ENCODE data around the gene MAD1L1. TPM values are rescaled to one million over a fixed set of nuclear protein-coding genes. Genes with fewer than 3 reads are reported as not detected.
A peak's percentile ranks its signal among the peaks of the same experiment; 100 is the strongest.

MAD1L1 gene
- total RNA-seq, 1 donor from 2014 or later = 48.4 TPM

GRCh38 chr7:2197436-2198155 lies 35.1 kb downstream of the MAD1L1 start:
- intact Hi-C loops (cut with DNase I) = no loop called here
- TF ChIP-seq CTCF (IDR thresholded peaks at IDR 0.05) = no peak
- H3K36me3 ChIP-seq = peaks cover 12% of the 10 kb centered on the region
- H3K4me1 ChIP-seq = no peaks in the 10 kb centered on the region
- H3K9me3 ChIP-seq = no peaks in the 10 kb centered on the region
- ATAC-seq = no peak
- H3K4me3 ChIP-seq = no peak overlapping the region
- peak; percentile 49 for DNase-seq
- H3K27me3 ChIP-seq = no peaks in the 10 kb centered on the region
- H3K27ac ChIP-seq = no peak overlapping the region

GRCh38 chr7:2196381-2197378 lies 36.1 kb downstream of the MAD1L1 start:
- no peak overlapping the region for H3K27ac ChIP-seq
- ATAC-seq = no peak
- peaks cover 12% of the 10 kb centered on the region for H3K36me3 ChIP-seq
- no peak overlapping the region for H3K4me3 ChIP-seq
- H3K9me3 ChIP-seq = no peaks in the 10 kb centered on the region
- peak; percentile 51 for DNase-seq
- no peak for TF ChIP-seq CTCF (IDR thresholded peaks at IDR 0.05)
- intact Hi-C loops (cut with DNase I) = no loop called here
- H3K27me3 ChIP-seq = no peaks in the 10 kb centered on the region
- H3K4me1 ChIP-seq = no peaks in the 10 kb centered on the region

- Histone ChIP-seq H3K9me3 (no peaks in the 10 kb centered on the region), H3K27me3 (no peaks in the 10 kb centered on the region), H3K36me3 (peaks cover 11% of the 10 kb centered on the region), H3K27ac (no peak overlapping the region), H3K4me3 (no peak overlapping the region), H3K4me1 (no peaks in the 10 kb centered on the region)
- ATAC-seq = no peak
- DNase-seq = peak; percentile 45
- intact Hi-C loops (cut with DNase I) = no loop called here
- TF ChIP-seq CTCF (IDR thresholded peaks at IDR 0.05) = no peak
These were observed 37.1 kb downstream of the MAD1L1 start for GRCh38 chr7:2195400-2196246.

GRCh38 chr7:2193575-2194305 lies 39.0 kb downstream of the MAD1L1 start:
- H3K27ac ChIP-seq = no peak overlapping the region

More at GRCh38 chr7:2193575-2194305, 39.0 kb downstream of the MAD1L1 start:
- no peak for ATAC-seq
- H3K9me3 ChIP-seq = no peaks in the 10 kb centered on the region
- H3K4me1 ChIP-seq = no peaks in the 10 kb centered on the region
- peak; percentile 16 for DNase-seq
- no peak for TF ChIP-seq CTCF (IDR thresholded peaks at IDR 0.05)
- intact Hi-C loops (cut with DNase I) = no loop called here
- no peaks in the 10 kb centered on the region for H3K27me3 ChIP-seq
- H3K36me3 ChIP-seq = no peaks in the 10 kb centered on the region
- H3K4me3 ChIP-seq = no peak overlapping the region

All from upper lobe of right lung (tissue), 1 donor.